Cardiac fibroblast (primary cell): ENCODE data around the gene CCN6.

Source experiments
- DNase-seq, 2 donors: peaks; one replicate each; pipeline versions ENCODE4 v3.0.0 to v3.0.0-alpha.2; 2010; ENCODE audit warnings: low read depth in 2 of 2
- H3K4me3 ChIP-seq, 2 donors: replicated peaks in 1 of 2; 1 replicate in 1 of 2; 2 replicates in 1 of 2; pipeline ENCODE4 v1.5.1; 2011; ENCODE audit warnings: low read depth in 2 of 2, low read length in 2 of 2, mild to moderate bottlenecking in 2 of 2, moderate library complexity in 1 of 2
- TF ChIP-seq, protein P1 (sequence below): IDR thresholded peaks from one replicate; pipeline ENCODE4 v1.5.1; 2011; ENCODE audit warnings: low read depth, mild to moderate bottlenecking, low read length, inconsistent platforms

CCN6 gene

DNA sequence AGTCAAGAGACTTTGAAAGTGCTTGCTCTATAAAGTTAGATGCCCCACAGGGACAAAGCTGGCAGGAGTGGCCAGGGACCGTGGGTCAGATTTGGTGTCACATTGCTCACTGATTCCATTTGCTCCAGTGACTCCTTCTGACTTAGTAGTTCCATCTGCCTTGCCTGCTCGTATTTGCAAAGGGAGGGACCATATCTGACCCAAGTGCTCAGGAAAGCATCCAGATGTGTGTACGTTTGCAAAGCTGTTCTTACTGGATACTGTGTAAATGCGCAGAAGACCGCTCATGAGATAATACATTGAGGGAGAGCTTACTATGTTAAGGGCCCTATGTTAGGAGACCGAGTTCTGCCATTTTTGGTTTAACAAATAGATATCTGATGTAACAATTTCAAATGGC is 21.2 kb upstream of the CCN6 start:
- DNase-seq = no peak
- no peak overlapping the region for H3K4me3 ChIP-seq
- TF ChIP-seq, protein P1, sequence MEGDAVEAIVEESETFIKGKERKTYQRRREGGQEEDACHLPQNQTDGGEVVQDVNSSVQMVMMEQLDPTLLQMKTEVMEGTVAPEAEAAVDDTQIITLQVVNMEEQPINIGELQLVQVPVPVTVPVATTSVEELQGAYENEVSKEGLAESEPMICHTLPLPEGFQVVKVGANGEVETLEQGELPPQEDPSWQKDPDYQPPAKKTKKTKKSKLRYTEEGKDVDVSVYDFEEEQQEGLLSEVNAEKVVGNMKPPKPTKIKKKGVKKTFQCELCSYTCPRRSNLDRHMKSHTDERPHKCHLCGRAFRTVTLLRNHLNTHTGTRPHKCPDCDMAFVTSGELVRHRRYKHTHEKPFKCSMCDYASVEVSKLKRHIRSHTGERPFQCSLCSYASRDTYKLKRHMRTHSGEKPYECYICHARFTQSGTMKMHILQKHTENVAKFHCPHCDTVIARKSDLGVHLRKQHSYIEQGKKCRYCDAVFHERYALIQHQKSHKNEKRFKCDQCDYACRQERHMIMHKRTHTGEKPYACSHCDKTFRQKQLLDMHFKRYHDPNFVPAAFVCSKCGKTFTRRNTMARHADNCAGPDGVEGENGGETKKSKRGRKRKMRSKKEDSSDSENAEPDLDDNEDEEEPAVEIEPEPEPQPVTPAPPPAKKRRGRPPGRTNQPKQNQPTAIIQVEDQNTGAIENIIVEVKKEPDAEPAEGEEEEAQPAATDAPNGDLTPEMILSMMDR = no peak

- no peak for DNase-seq
- no peak overlapping the region for H3K4me3 ChIP-seq
- TF ChIP-seq, protein P1 = no peak
Measured at GRCh38 chr6:112033791-112034615, 19.9 kb upstream of the CCN6 start.

GRCh38 chr6:112034616-112034995 is 19.3 kb upstream of the CCN6 start:
- TF ChIP-seq, protein P1 = no peak
- no peak for DNase-seq
- no peak overlapping the region for H3K4me3 ChIP-seq

- H3K4me3 ChIP-seq = no peak overlapping the region
- DNase-seq = peak in 1 of 2 donors; percentile 52
- TF ChIP-seq, protein P1 = no peak
Measured at GRCh38 chr6:112036088-112036637, 17.7 kb upstream of the CCN6 start.

GRCh38 chr6:112037783-112038216 is 16.1 kb upstream of the CCN6 start:
- TF ChIP-seq, protein P1 = no peak
- H3K4me3 ChIP-seq = no peak overlapping the region
- DNase-seq = peak; percentile 95 to 96

GRCh38 chr6:112038268-112038667 is 15.6 kb upstream of the CCN6 start:
- H3K4me3 ChIP-seq = no peak overlapping the region
- DNase-seq = peak; percentile 34 to 45
- TF ChIP-seq, protein P1 = no peak
